Astrocyte (in vitro differentiated cells and primary cell): ENCODE data around the gene IDH1.

Experiments
- CTCF ChIP-seq: IDR thresholded peaks from 2 replicates; pipeline ENCODE4 v1.5.1; 2011; ENCODE audit warnings: low read depth, mild to moderate bottlenecking, inconsistent platforms, low read length, moderate library complexity; ENCODE audit not compliant: insufficient read depth
- EZH2 ChIP-seq: IDR thresholded peaks from 2 replicates; pipeline ENCODE4 v1.6.1; 2012; ENCODE audit warnings: mild to moderate bottlenecking, low read length, inconsistent platforms; ENCODE audit not compliant: insufficient read depth

GRCh38 chr2:208297961-208298360 is 43.1 kb upstream of the IDH1 start:
- TF ChIP-seq CTCF (no peak), EZH2 (no peak)
